Mesodermal cell (in vitro differentiated cells): ENCODE measurements around the gene GAS1.

Experiments
- H3K27ac ChIP-seq: 2 replicates; pipeline ENCODE4 v1.7.0; 2013; ENCODE audit warnings: mild to moderate bottlenecking, low read depth, low read length, moderate library complexity; ENCODE audit not compliant: severe bottlenecking
- H3K36me3 ChIP-seq: 2 replicates; pipeline ENCODE4 v1.7.1; 2013; ENCODE audit warnings: mild to moderate bottlenecking, low read length, moderate library complexity; ENCODE audit not compliant: control insufficient read depth, insufficient read depth
- H3K4me1 ChIP-seq: one replicate; pipeline ENCODE4 v1.7.1; 2013; ENCODE audit warnings: mild to moderate bottlenecking, low read length; ENCODE audit not compliant: insufficient read depth, control insufficient read depth, poor library complexity, severe bottlenecking
- H3K4me3 ChIP-seq: 2 replicates; pipeline ENCODE4 v1.7.0; 2013; ENCODE audit warnings: low read length, control low read depth, mild to moderate bottlenecking; ENCODE audit not compliant: insufficient read depth, poor library complexity, severe bottlenecking; ENCODE audit errors: extremely low read depth
- H3K9me3 ChIP-seq: 2 replicates; pipeline ENCODE4 v1.7.1; 2013; ENCODE audit warnings: mild to moderate bottlenecking, low read length, moderate library complexity; ENCODE audit not compliant: control insufficient read depth
- WGBS, 2 experiments: methylation state at CpG; one replicate each; pipeline ENCODE4 v1.1.5; 2013; ENCODE audit warnings: missing lambda C conversion rate in 2 of 2; ENCODE audit not compliant: insufficient coverage in 2 of 2; 5-methylcytosine and 5-hydroxymethylcytosine counted together

GAS1 gene

DNA sequence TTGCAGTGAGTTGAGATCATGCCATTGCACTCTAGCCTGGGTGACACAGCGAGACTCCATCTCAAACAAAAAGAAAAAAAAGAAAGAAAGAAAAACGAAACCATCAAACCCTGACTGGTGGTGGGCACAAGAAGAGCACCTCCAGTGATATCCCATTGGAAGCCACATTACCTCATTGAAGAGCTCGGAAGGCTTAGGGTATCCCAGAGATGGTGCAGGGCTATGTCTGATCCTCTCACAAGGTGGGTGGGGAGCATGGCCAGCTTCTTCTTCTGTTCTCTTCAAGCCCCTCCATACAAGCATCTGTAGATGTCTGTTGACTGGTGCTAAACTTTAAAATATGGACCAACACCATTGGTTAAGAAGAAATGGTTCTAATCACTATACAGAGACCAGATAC, 45.8 kb downstream of the GAS1 start:
- Histone ChIP-seq H3K36me3 (no peaks in the 10 kb centered on the region), H3K27ac (no peak overlapping the region), H3K4me3 (no peak overlapping the region), H3K4me1 (peaks cover 8% of the 10 kb centered on the region), H3K9me3 (no peaks in the 10 kb centered on the region)
- 71 to 79% methylated on average over 1 to 2 of the region's 3 CpGs for WGBS, 2 experiments
